ENCODE results near the gene HAP1.
A peak's percentile ranks its signal among the peaks of the same experiment; 100 is the strongest.
"Not testable (repeated sequence)": the region's sequence is repeated elsewhere in the genome, so short reads cannot be mapped to it uniquely, and the experiment has no call there.

The HAP1 gene

DNA sequence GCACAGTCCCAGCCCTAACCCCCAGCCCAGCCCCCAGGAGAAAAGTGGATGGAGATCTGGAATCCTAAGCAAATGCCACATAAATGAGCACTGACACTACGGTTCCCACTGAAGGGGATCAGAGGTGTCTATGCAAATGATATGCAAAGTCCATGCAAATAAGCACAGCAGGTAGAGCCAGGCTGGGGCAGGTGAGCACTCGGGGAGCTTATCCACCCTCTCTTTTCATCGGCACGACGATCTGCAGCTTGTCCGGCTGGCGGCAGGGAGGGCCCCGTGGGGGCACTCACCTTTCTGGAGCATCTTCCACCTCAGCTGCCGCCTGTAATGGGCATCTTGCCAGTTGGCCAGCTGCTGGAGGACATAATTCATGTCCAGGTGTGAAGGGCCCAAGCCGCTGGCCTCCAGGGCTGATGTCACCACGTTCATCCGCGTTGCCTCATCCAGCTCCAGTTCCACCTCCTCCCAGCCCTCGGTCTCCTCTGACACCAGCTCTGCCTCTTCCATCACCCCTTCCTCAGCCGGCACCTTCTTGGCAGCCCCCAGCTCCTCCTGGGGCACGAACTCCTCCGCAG lies 9.9 kb downstream of the HAP1 start:
- no peak for DNase-seq (ENCODE audit: low spot score)

DNA sequence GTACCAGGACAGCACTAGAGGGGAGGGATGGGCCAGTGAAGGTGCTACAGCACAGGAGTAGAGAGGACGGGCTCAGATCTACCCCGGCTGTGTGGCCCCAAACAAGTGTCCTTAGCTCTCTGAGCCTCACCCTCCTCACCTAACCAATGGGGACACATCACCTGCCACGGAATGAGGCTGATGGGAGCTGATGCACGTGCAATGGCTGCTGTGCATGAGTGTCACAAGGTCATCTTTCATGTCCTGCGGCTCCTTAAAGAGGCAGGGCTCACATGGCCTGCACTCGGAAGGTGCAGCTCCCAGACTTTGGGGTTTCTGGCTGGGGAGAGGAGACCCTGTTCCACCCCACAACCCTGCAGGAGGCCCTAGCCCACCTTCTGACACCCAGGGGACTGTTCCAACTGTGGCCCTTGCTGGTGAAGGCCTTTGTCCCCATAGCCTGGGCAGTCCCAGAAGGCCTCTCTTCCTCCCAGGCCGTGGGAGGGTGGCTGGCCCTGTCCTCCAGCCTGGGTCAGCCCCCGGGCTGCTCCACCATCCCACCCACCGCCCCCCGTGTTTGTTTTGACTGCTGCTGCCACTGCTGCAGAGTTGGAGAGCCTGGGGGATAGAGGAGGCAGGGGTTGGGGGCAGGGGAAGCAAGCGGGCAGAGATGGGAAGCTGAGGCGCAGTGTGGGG lies 10.5 kb downstream of the HAP1 start:
- no peak for DNase-seq (ENCODE audit: low spot score)

DNA sequence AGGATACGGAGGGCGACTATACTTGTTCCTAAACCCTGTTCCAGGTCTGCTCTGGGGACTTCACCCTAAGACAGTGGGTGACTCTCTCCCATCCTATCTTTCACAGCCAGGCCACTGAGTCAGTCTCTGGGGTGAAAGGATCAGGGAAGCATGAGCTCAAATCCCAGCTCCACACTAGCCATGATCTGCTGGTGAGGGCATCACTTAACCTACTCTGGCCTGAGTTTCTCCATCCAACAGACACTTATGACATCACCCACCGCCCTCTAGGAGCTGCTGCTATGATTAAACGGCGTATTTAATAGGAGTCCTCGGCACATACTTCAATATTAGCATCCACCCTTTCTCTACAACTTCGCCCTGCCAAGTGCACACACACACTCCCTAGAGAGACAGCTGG lies 12.2 kb downstream of the HAP1 start:
- no peak for DNase-seq (ENCODE audit: low spot score)

DNA sequence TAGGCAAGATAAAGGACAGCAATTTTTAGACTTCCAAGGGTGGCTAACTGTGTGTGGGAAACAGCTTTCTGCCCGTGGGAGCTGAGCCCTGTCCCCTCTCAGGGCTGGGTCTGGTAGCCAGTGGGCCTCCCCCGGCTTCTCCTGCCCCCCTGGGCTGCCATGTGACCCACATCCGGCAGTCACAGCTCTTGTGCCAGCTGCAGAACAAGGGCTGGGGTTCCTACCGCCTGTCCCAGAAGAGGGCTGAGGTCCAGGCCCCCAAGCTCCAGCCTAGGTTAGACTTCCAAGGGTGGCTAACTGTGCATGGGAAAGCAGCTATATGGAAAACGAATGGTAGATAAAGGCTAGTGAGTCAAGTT lies 16.2 kb downstream of the HAP1 start:
- DNase-seq (ENCODE audit: low spot score): peak; percentile 49

DNA sequence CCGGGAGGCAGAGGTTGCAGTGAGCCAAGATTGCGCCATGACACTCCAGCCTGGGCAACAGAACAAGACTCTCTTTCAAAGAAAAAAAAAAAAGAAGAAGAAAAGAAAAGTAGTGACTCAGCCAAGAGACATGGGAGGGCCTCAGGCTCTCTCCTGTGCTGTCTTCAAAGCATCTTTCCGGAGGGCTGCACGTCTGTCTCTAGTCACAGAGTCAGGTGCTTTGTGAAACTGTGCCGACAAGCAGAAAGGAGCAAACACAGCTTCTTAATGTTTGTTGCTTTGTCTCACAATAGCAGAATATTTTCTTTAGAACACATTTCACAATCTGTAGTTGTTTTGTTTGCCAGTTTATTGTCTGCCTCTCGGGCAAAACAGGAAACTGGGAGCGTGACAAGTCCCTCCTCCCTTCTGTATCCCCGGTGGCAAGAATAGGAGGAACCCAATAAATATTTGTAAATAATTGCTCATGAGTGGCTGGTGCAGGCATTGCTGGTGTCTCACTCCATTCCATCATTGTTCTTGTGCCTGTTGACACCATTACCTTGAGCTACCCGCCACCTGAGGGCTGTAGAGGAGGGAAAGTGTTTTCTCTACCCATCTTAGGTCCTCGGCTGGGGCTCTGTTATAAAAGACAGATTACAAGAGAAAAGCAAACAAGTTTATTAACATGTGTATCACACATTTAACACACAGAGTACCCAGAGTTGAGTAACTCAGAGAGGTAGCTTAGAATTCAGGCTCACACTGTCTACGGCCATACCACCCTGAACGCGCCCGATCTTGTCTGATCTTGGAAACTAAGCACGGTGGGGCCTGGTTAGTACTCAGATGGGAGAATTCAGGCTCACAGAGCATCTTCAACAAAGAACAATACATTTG lies 16.8 kb downstream of the HAP1 start:
- no peak for DNase-seq (ENCODE audit: low spot score)

DNA sequence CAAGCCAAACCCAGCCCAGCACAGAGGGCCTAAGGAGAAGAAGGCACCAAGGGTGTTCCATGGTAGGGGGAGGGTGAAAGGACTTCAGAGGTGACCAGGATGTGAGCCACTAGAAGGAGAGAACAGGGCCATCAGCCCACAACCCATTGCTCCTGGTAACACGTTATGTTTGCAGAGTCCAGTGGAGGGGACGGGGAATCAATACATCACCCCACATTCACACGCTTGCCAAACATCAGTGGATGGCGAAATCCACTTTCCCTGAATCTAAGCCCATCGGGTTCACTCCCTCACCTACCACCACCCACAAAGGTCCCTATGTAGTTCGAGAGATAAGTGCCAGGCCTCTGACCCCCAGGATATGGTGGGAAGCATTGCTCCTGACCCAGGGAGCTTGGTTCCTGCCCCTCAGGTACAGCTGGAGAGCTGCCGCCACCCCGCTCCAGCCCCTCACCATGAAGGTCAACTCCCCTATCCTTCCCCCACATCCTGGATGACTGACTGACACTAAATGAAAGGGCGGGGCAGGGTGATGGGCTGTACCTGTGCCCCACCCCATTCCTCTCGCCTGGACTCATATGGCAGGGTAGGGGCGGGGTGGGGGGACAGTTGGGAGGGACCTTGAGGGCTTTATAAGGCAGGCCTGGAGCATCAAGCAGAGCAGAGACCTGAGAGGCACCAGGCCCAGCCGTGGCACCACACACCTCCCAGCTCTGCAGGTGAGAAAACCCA lies 22.6 kb downstream of the HAP1 start, which contains the start of gene GAST:
Gene GAST, plus strand, starts transcription at position 663 of the 732 bp plus-strand sequence. CDS start 3,106 bp downstream, outside the sequence.
- no peak for DNase-seq (ENCODE audit: low spot score)

DNA sequence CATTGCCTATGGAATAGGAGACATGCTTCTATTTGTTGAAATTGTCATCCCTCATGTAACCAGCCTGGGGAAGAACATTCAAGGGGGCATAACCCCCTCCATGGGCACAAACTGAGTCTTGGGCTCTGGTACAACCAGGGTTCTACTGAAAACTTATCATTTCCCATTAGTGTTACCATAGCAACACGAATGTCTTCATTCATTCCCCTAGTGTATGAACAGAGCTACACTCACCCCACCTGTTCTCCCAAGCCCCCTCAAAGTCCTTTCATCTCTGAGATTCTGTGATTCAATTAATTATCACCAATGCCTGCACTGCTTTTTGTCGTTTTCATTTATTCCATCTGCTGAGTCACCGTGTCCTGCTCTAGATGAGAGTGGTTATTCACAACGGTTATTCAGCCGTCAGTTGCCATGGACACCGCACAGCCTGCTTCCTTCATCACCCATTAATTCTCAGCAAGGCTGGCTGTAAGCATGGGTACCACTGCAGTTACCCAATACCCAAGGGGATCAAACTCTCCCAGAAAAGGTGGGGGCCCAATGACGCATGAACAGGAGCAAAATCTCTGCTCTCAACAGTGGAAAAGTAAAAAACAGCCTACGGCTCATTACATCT lies 23.9 kb downstream of the HAP1 start:
- DNase-seq (ENCODE audit: low spot score): peak; percentile 67

DNA sequence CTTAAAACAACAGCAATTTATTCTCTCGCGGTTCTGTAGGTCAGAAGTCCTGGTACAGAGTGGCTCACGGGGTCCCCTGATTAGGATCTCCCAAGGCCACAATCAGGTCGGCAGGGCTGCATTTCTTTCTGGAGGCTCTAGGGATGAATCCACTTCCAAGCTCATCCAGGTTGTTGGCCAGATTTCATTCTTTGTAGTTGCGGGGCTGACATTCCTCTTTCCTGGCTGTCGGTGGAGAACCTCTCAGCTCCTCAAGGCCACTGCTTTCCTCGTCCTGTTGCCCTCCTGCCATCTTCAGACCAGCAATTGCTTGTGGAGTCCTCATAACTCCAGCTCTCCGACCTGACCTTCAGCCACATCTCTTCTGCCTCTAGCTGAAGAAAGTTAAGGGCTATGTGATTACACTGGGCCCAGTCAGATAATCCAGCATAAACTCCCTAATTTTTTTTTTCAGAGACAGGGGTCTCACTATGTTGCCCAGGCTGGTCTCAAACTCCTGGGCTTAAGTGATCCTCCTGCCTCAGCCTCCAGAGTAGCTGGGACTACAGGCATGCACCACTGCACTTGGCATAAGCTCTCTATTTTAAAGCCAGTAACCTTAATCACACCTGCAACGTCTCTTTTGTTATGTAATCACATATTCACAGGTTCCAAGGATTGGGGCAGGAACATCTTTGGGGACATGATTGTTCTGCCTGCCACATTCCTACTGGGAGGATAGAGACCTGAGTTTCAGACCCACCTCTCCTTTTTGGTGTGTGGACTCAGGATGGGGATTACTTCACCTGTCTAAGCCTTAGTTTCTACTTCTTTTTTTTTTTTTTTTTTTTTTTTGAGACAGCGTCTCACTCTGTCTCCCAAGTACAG lies 26.4 kb downstream of the HAP1 start:
- no peak for DNase-seq (ENCODE audit: low spot score)

DNA sequence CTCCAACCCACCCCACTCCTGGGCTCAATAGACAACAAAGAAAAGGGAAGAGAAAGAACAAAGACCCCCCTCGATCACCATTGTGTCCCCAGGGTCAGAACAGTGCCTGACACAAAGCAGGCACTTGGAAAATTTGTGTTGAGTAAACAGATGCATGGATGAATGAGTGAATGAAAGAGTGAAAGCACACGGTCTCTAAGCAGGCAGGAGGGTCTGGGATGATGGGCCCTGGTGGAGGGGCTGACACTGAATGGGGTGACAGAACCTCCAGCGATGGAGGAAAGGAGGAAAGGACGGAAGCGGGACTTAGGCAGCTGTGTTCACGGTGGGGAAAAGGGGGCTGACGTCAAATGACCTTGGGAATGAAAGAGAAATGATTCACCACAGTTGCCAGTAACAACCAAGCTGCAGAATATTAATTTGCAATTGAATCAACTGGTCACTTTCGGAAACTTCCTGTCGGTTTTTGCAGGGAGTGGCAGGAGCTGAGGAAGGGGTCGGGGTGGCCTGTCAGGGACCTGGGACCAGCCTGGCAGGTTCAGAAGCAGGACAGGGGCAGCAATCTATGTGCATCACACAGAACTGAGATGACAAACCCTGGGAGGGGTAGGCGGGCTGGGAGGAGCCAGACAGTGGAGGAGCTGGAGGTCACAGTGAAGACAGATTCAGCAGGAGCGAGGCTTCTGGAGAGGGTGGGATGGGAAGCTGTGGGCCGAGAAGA lies 29.0 kb downstream of the HAP1 start:
- no peak for DNase-seq (ENCODE audit: low spot score)

DNA sequence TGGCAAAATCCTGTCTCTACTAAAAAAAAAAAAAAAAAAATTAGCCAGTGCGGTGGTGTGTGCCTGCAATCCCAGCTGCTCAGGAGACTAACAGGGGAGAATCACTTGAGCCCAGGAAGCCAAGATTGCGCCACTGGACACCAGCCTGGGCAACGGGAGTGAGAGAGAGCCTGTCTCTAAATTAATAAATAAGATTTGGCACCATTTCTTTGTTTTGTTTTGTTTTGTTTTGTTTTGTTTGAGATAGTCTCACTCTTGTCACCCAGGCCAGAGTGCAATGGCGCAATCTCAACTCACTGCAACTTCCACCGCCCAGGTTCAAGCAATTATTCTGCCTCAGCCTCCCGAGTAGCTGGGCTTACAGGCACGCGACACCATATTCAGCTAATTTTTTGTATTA lies 31.7 kb downstream of the HAP1 start:
- DNase-seq (ENCODE audit: low spot score): no peak

DNA sequence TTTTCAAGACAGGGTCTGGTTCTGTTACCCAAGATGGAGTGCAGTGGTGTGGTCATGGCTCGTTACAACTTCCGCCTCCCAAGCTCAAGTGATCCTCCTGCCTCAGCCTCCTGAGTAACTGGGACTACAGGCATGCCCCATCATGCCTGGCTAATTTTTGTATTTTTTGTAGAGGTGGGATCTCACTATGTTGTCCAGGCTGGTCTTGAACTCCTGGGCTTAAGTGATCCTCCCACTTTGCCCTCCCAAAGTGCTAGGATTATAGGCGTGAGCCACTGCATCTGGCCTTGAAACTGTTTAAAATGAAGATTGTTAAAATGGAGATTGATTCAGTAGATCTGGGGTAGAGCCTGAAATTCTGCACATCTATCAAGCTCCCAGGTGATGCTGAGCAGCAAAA lies 33.6 kb downstream of the HAP1 start:
- DNase-seq (ENCODE audit: low spot score): not testable (repeated sequence)

DNA sequence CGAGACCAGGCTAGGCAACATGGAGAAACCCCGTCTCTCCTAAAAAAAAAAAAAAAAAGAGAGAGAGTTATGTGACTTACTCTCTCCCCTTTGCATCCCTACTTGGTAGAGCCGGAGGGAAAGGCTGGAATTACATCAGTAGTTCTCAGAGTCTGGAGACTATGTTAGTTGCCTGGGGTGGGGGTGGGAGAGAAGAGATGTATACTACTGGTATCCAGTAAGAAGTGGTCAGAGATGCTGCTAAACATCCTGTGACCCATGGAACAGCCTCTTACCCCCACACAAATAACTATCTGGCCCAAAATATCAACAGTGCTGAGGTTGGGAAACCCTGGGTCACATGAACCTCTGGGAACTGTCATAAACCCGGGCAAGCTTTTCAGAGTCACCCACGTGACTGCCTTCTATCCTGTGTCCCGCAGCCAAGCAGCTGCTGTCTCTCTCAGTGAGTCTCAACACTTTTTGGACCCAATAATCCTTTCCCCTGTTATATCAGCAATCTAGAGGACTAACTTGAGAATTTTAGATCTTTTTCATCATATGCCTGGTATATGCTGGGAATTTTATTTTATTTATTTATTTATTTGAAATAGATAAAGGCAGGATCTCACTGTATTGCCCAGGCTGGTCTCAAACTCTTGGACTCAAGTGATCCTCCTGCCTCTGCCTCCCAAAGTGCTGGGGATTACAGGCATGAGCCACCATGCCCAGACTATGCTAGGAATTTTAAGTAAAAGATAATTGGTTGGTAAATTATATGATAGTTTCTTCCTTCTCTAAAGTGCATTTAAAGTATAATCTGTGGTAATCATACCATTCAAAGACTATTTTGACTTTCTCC lies 37.1 kb downstream of the HAP1 start:
- peak; percentile 59 for DNase-seq (ENCODE audit: low spot score)

DNA sequence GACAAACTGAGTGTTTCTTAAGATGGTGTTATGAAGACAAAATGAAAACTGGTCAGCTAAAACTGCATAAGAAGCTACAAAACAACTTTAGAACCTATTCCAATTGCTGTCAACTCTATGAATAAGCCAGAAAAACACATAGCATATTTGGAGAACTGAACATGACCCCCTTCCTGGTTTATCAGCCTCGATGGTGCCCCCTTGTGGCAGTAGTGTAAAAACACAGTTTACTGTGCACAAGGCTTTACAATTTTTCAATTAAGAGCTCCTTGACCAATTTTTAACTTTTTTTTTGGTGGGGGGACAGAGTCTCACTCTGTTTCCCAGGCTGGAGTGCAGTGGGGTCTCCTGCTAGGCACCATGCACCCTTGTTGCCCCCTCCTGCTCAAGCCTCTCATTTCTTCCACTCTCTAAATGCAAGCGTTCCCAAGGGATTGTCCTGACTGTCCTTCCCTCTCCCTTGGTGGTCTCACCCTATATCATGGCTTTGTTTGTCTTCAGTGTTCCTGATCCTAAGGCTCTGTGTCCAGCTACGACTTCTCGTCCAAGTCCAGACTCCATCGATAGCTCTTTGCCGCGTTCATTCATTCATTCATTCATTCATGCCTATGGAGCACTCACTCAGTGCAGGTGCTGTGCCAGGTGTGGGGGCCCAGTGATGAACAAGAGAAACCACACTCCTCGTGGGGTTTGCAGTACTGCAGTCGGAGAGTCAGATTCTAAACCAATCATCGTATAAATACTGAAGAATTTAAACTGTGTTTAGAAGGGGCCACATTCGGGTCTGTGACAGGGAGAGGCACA lies 38.3 kb downstream of the HAP1 start:
- DNase-seq (ENCODE audit: low spot score): no peak

DNA sequence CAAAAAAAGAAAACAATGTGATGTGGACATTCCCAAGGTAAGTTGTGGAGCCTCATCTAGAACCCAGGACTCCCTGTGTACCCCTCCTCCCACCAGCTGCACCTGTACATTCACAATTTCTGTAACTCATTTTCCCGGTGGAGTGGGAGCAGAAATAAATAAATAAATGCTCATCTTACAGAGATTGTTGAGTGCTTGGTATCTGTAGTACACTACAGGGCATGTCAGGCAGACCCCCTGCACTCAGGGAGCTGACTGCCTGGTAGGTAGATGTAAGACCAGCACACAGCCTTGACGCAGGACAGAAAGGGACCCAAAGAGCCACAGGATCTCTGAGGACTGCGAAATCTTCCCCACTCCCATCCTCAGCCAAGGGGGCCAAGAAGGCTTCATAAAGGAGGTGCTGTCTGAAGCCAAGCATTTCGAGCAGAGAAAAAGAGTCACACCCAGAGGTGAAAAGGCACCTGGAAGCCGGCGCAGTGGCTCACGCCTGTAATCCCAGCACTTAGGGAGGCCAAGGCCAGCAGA lies 39.2 kb downstream of the HAP1 start:
- DNase-seq (ENCODE audit: low spot score): no peak

DNA sequence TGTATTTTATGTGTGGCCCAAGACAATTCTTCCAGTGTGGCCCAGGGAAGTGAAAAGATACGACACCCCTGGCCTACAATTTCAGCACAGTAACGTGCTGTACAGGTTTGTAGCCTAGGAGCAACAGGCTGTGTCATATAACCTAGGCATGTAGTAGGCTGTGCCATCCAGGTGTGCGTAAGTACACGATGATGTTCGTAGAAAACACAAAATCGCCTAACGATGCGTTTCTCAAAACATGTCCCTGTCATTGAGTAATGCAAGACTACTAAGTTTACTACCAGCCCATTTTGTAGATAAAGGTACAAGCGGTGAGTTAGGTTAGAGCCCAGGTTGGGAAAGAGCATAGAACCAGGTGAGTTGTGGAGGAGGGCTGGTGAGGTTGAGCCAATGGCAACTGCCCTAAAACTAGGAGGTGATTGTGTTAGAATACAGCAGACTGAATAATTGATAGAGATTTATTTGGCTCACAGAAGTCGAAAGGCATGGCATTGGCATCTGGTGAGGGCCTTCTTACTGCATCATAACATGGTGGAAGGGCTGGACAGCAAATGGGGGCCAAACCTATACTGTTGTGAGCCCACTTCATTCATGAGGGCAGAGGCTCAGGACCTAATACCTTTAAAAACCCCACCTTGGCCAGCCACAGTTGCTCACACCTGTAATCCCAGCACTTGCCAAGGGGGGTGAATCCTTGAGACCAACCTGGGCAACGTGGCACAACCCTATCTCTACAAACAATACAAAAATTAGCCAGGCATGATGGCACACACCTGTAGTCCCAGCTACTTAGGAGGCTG lies 41.5 kb downstream of the HAP1 start:
- no peak for DNase-seq (ENCODE audit: low spot score)

DNA sequence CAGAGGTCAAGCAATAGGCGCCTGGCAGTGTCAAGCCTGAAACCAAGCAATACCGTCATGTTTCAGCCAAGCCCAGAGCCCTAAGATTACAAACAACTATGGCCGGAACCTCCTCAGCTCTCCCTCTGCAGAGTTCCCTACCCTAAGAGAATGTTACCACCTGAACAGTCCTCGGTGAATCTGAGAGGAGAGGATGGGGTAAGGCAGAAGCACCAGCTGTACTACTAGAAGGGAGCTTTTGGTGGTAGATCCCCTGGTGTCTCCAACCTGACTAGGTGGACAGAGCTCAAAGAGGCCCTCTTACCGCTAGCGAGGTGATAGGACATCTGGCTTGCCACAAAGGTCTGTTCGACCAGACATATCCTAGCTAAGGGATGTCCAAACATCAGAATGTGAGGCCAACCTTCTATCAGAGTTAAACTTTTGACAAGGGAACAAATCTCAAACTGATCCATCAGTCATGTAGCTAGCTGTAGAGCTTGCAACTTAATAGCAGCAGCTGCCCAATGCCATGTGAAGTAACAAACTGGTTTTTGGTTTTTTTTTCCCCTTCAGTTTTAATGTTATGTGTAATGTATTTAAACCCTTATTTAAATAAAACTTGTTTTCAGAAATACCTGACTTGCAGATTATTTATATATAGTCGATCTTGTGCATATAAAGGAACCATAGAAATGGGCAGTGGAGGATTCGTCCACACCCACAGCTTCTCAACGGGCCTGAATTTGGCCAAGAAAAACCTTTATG lies 43.2 kb downstream of the HAP1 start:
- DNase-seq (ENCODE audit: low spot score): no peak

DNA sequence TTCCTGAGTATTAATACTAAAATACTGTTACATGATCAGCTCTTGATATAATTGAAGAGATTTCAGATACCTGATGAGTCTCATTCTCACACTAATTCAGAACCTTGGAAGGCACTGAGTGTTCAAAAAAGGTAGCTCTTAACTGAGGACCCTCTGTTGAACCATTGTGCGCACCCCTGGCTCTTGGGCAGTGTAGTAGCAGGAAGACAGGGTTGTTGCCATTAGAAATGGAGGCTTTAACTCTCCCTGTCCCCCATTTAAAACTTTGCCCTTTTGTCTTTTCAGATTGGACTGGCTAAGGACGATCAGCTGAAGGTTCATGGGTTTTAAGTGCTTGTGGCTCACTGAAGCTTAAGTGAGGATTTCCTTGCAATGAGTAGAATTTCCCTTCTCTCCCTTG lies 43.9 kb downstream of the HAP1 start:
- DNase-seq (ENCODE audit: low spot score): no peak
